GM19455 (cell line): Measurements from ENCODE around the gene TFF3.

Experiments used
- ATAC-seq: cut with Tn5 transposase; IDR thresholded peaks from one replicate; pipeline ENCODE4 v1.9.1; 2021; ENCODE audit not compliant: unreplicated experiment

The TFF3 gene

DNA sequence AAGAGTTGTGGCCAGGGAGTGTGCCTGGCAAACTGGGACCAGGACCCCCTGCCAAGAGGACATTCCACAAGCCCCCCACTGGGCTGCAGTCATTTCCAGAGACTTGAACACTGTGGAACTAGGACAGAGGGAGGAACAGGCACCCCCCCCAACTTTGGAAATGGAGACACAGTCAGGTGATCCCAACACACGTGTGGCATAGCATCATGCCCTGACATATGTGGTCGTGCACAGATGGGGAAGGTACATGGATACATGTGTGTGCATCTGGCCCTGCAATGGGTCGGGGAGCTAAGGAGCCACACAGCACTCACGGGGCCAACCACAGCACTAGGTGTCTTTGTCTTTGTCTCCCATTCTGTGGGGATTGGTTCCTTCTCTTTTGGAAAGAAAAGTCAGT, 6.6 kb upstream of the TFF3 start:
- ATAC-seq = no peak

DNA sequence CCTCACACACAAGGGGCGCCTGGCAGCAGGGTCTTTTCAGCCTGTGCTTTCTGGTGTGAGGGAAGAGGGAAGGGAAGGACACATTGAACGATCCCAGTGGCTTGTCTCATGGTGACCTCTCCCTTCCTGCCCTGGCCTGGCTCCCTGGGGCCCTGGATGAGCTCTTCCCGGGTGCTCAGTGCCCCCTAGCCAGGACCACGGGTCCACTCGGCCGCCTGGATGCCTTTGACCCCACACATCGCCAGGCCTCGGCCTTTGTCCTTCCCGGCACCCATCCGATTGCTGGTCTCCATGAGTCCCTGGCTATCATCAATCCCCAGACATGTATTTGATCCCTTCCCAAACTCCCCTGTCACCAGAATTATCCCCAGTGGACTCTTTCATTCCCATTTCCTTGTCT, 6.0 kb upstream of the TFF3 start:
- no peak for ATAC-seq

DNA sequence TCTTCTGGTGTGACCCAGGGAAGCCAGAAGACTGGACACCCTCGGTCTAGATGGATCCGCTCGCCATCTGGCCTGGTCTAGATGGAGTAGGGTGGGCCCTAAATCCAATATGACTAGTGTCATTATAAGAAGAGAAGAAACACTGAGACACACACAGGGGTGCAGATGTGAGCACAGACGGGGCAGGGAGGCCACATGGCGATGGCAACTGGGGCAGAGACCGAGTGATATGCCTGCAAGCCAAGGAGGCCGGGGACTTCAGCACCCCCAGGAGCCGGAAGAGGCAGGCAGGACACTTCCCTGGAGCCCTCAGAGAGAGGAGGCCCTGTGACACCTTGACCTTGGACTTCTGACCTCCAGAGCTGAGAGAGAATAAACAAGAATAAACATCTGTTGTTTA, 5.6 kb upstream of the TFF3 start:
- ATAC-seq = no peak

DNA sequence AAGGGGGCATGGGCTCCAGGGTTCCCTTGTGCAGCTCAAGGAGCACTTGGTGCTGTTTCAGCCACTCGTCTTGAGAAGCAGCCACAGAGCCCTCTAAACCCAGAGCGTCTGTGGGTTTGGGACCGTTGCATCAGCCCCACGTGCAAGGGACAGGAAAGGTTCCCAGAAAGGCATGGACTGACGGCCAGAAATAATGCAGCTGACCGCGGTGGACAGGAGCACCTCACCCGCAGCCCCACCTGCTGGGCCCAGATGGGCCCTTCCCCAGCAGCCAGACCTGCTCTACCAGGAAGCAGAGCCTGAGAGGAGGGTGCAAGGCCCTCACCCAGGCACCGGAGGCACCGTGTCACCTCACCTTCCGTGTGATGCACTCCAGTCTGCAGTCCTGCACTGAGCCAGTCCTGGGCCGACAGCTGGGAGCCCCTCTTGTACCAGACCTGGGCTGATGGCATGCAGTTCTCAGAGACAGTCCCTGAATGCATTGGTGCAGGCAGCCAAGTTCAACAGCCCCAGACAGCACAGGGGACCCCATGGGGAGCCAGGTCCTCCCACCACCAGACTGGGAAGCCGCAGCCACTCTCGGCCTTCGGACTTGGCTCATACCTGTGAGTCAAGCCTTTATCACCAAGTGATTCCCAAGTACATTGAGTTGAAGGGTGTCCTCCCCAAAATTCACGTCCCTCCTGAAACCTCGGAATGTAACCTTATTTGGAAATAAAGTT, 4.8 kb upstream of the TFF3 start:
- no peak for ATAC-seq

DNA sequence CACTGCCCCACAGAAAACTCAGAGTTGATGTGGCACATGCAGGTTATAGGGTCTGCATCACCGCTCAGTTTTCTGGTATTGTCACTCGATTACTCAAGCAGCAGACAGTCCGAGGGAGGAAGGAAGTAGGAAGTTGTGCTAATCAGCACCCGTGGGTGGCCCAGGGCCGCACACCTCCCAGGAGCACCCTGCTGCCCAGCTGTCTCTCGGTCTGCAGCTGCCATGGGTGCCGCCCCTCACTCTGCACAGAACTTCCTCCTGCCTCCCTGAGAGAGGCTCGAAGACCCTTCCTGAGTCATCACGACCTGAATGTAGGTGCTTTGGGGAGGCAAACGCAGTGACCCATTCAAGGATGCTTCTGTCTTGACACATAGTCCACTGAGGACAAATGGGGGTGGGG, 4.2 kb upstream of the TFF3 start:
- ATAC-seq = no peak

DNA sequence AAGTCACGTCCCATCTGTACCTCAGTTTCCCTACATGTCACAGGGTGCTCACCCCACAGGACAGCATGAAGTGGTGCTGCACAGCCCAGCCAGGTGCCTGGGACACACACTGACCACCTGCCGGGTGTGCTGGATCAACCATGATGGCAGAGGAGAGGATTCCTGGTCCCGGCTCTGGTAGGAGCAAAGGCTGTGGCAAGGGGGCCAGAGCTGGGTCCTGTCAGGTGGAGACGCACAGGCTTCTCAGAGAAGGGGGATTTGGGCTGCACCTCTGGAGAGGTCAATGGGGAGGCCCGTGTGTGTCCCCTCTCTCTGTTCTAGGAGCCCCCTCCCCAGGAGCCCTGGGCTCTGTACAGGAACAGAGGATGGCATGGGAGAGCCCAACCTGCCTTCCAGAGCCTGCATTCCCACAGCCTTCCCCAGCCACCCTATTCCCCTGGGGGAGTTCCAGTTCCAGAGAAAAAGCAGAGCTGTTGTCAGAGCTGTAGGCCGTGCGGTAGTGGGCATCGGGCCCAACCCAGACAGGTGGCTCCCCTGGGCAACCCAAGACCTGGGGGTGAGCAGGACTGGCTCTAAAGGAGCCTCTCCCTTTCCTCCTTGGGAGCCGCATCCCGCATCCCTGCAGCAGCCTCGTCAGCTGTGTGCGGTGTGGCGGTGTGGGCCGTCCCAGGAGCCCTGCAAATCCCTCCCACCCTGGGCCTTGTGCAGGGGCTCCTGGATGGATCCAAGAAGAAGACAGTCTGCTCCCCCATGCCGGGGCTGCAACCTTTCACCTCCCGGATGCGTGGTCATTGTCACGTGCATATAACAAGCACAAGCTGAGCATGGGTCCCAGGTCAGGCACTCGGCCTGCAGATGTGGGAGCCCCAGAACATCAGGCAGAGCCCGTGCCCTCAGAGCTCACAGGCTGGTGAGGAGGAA, 2.9 kb upstream of the TFF3 start:
- no peak for ATAC-seq

DNA sequence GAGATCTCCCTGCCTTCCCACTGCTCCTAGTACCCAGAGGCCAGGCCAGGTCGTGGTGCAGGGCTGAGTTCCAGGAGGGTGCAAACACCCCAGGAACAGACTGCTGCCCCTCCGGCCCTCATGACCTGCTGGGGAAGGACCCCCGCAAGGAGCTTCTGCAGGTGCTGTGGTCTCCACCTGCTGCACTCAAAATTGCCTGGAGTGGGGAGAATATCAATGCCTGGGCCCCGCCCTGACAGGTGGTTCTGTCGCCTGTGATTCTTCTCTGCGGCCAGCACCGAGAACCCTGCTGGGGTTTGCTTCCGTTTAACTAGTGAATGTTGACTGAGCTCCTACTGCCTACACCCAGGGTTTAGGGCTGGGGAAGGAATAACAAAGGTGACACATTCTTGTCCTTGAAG, 2.1 kb upstream of the TFF3 start:
- no peak for ATAC-seq

DNA sequence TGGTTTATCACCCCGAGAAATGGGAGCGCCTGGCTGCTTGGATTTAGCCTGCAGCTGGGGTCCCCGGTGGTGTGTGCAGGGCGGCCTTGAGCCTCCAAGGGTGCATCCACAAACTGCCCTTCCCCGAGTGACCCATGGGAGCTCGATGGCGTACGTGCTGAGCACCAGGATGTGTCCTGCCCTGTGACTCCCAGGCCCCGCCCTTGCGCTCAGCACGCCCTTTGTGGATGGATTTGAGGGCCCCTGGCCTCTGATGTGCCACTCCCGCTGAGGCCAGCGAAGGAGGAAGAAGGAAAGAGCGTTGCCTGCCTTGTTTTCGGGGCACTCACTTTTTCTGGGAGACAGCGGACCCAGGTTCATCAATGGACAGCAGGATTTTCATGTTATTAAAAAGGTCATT, 1.7 kb upstream of the TFF3 start:
- no peak for ATAC-seq

DNA sequence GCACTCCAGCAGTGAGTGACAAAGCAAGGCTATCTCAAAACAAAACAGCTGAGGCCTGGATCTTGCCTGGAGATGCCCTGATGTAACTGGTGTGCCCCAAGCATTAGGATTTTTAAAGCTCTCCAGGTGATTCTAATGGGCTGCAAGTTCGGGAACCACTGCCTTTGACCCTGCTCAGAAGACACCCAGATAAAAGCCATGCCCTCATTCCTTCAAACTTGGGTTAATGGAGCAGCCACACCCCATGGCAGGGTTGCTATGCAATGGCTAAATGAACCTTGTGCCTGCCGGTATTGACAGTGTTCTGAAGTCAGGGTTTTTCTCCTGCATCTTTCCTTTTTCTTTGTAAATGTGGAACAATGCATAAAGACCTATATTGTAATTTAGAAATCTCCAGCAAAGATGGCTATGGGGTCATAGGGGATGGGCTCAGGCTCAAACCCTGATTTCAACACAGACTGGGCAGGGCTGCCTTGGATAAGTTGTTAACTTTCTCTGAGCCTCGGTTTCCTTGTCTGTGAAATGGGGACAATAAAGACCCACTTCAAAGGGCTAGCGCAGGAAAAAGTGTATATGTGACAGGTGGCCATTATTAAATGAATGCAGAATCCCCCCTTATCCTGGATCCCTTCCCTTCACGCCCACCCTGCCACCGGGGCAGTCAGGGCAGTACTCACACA, 453 bp downstream of the TFF3 start:
- no peak for ATAC-seq

DNA sequence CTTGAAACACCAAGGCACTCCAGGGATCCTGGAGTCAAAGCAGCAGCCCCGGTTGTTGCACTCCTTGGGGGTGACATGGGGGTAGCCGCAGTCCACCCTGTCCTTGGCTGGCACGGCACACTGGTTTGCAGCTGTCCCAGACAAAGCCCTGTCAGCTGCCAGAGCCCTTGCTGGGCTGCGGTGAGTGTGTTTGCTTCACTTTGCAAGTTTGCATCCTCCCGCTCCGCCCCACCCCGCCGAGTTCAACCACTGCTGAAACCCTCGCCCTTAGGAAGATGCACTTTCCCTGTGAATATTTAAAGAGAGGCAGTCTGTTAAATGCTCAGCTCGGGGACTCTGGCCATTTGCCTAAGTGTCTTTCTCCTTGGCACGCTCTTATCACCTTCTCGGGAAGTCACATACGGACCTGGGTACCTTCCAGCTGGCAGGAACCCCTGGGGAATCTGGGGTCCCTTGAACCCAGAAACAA, 1.7 kb downstream of the TFF3 start:
- ATAC-seq = no peak

DNA sequence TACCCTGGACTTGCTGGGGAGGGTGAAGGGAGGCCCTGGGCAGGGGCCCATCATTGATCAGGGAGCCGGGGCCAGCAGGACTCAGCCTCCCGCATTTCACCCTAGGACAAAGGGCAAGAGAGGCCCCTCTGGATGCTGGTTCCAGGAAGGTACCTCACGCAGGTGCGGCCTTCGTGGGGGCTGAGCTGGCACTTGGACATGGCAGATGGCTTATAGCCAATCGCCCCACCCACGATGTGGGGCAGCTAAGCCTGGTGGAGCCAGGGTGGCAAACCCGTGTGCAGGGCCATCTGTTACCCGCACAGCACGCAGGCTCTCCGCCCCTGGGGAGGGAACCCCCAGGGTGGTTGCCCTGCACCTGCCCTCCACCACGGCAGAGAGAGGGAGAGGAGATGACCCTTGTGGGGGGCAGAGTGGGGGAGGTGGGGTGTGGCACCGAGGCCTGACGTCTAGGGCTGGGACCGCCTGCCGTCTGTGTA, 2.5 kb downstream of the TFF3 start:
- ATAC-seq = no peak

DNA sequence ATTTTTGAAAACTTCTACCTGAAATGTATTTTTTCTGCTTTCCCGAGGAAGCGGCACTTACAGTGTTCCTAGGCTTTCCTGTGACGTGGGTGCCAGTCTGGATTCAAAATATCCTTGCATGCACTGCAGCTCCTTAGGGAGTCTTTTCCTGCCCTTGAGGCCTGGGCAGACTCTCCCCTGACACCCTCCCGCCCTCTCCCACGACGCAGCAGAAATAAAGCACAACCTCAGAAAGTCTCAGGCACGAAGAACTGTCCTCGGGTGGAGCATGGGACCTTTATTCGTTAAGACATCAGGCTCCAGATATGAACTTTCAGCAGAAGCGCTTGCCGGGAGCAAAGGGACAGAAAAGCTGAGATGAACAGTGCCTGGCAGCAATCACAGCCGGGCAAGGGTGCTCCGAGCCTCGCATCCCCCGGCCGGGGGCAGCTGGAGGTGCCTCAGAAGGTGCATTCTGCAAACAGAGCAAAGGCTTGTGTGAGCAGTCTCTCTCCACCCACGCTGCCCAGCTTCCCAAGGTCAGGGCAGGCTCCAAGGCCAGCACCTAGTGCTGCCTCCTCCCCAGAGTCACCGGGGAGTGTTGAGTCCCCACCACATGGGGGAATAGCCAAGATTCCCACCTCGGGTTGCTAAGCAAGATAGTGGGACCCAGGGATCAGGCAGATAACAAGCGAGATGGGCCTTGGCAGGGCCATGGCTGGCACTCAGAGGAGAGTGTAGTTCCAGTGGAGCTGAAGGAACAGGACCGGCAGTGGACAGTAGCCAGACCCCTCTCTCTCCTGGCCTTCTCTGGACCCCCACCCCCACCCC, 3.2 kb downstream of the TFF3 start:
- ATAC-seq = no peak

DNA sequence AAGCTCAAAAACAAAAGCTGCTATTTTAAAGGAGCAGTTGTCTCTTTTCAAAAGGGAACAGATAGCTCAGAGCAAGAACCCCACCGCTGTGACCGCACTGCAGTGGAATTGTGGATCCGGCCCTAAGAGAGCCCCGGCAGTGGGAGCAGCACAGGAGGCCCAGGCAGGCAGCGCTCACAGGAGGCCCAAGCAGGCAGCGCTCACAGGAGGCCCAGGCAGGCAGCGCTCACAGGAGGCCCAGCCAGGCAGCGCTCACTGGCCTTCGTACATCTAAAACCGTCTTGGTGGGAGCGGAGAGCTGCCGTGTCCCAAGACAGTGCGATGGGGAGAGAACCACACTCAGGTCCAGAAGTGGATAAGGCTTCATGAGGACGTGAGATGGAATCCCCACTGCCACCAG, 4.0 kb downstream of the TFF3 start:
- ATAC-seq = no peak

DNA sequence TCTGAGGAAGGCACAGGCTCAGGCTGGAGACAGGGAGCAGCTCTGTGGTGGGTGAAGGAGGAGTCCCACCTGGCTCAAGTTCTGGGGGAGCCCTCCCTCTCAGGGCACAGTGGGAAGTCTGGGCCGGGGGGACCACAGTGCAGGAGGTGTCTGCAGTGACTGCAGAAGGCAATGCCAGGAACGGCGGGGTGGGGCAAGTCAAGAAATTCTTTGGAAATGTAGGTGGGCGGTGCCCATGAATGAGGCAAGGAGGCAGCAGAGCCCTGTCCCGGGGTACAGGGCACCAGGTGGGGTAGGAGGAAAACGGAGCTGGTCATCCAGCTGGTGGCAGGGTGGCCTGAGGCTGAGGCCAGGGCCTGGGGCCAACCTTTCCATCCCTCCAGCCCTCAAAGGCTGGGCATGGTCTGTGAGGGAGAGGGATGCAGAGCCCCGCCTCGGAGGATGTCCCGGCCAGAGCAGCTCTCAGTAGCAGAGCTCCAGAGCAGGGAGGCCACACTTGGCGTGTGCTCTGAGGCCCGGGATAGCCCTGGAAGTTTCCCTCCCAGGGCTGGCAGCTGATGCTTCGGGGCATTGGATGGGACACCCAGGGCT, 4.7 kb downstream of the TFF3 start:
- no peak for ATAC-seq

DNA sequence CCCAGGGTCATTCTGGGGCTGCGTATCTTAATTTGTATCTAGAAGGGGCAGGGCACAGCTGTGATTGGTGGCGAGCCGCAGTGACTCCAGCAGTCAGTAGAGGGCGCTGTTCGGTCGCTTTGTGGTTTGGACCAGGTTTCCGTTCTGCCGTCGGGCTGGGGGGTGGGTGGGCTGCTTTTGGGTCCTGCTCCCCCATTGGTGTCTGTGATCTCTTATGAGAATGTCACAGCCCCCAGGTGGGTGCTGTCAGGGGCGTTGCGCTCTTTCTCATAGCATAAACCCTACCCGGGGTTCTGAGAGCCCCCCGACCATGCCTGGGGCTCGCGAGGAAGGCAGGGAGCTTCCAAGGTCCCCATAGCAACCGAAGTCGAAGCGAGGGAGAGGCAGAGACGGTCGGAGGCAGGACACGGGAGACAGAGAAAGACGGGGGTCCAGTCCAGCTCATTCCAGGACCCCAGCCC, 5.4 kb downstream of the TFF3 start:
- ATAC-seq = no peak

DNA sequence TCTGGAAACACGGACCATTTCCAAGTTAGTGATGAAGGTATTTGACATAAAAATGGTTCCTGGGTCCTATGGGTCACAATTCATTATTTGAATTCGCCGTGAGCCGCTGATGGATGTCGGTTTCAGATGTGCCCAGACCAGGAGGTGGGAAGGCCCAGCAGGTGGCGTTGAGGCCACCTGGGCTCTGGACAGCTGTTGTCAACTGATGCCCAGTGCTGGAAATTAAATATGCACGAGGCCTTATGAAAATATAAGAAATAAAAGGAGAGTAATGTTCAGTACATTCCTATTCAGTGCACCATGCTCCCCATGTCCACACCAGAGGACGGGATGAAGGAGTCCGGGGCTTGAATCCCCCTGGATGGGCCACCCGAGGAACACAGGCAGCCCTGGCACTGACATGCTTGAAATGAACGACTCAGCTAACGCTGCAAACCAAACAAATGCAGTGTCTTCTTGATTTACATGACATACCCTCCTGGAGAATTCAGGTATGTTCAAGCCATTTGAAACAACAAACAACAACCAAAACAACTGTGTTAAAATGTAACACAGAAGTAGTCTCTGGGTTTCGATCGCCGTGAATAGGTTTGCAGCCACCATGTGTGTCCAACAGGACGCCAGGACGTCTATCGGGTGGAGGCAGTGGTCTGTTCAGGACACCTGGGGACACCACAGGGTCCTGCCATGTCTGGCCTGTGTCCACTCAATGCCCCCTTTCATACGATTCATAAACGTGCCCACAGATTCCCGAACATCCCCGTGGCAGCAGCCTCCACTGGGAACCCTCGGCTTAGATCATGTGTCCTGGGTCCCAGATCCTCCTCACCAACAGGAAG, 6.1 kb downstream of the TFF3 start:
- ATAC-seq = no peak

DNA sequence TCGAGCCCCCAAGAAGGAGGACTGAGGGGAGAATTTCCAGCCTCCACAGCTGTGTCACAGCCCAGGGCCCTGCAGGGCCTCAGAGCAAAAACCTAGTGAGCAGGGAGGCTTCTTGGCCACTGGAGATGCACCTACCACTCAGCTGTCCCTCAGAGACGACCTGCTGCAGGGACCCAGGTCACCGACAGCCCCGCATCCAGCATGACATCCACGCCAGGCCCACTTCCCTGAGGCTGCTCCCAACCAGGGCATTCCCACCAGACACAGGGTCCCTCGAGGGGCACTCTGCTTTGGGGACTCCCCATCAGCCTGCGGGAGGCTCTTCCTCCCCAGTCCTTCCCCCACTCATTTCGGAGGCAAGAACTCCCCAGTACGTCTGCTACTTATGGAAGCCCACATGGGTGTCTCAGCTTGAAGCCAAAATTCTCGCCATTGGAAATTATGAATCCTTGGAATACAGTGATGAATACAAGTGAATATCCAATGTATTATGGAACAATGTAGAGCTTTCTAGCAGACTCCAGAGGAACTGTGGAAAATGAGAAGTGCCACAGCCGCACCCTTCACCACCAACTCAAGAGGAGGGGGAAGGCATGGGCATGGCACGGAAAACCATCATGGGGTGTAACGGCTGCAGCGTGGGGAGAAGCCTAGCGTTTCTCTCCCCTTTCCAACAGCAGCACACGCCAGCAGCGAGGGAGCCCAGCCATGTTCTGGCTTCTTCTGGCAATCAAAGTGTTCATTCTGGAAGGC, 6.9 kb downstream of the TFF3 start:
- no peak for ATAC-seq

DNA sequence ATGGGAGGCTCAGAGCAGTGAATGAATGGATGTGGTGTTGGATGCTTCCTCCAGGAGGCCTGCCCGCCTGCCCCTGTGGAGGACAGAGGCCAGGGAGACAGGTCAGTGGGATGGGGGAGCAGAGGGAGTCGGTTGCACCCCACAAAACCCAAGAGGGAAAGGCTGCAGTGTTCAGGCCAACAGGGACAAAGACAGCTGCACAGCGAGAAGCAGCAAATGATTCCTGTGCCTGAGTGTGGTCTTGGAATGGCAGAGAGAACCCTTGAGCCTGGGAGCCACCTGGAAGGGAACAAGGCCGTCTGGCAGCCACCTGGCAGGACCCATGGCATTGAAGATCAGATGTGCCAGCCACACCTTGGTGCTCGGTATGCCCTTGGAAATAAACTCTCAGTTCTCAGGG, 8.1 kb downstream of the TFF3 start:
- no peak for ATAC-seq
